Fibroblast of peridontal ligament (primary cell): ENCODE data around the gene STRIT1.
A peak's percentile ranks its signal among the peaks of the same experiment; 100 is the strongest.

Experiments
- DNase-seq: peaks from one replicate; pipeline ENCODE4 v3.0.0-alpha.2; 2010; ENCODE audit errors: extremely low read depth

STRIT1 gene

GRCh38 chr3:155293516-155293915, at the start of gene STRIT1:
STRIT1 (minus strand) TSS chr3:155293683.
- no peak for DNase-seq

DNA sequence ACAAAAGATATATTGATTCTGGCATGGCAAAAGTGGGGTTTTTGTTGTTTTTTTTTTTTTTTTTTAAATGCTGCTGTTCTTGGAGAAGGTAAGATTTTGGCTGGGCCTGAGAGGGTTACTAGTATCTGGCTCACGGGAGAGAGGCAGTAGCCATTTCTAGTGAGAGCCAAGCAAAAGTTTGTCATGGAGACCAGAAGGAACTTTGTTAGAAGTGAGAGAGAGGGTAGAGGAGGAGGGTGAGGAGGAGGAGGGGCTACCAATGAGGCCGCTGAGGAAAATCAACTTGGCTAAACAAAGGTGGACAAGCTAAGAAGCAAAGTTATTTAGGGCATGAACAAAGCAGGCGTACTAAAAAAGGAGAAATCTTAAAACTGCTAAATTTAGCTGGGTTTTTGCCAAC, 48.9 kb upstream of the STRIT1 start:
- DNase-seq, result no peak

- DNase-seq, result peak; percentile 57
These were observed 45.6 kb upstream of the STRIT1 start for GRCh38 chr3:155339052-155339451.

DNA sequence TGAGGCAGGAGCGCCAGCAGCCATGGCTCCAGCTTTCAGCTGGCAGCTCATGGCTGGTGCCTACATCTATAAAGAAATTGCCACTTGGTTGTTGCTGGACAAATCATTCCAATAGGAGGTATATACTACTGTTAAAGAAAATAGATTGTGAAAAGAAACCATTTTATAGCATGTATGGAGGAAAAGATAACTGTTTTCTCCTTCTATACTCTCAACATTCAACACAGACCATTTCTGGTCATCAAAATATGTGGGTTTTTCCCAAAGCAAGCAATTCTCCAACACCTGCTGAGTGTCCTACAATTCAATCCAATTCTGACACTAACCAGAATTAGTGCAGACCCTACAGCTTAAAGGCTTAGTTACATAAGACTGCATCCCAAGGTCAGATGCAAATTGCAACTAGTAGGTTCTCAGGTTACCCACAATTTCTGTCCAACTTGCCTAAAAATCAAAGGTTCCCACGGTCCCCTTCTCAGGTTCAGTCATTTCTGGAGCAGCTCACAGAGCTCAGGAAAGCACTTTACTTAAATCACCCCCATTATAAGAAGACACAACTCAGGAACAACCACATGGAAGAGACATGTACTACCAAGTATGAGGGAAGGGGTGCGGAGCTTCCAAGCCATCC, 42.4 kb upstream of the STRIT1 start:
- no peak for DNase-seq

- no peak for DNase-seq
These were observed 41.6 kb upstream of the STRIT1 start for GRCh38 chr3:155334914-155335723.

- DNase-seq, result no peak
These were observed 40.9 kb upstream of the STRIT1 start for GRCh38 chr3:155334215-155334913.

GRCh38 chr3:155332716-155333115, 39.2 kb upstream of the STRIT1 start:
- DNase-seq, result no peak

- no peak for DNase-seq
These were observed 37.6 kb upstream of the STRIT1 start for GRCh38 chr3:155331078-155331477.

DNA sequence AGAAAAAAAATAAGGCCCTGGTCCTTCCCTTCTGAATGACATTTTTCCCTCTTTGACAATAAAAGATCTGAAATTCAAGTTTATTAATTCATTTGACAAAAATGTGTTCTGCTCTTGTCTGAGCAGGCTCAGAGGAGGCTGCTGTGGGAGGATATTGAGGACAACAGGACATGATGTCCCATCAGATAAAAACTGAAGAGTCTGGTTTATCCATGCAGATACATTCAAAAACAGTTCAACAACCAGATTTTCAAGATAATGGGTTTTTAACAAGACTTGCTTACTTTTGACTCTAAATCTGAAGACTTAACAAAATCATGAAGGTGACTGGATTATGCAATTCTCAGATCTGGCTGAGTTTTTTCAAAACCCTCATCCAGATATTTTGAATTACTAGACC, 36.9 kb upstream of the STRIT1 start:
- DNase-seq, result no peak

DNA sequence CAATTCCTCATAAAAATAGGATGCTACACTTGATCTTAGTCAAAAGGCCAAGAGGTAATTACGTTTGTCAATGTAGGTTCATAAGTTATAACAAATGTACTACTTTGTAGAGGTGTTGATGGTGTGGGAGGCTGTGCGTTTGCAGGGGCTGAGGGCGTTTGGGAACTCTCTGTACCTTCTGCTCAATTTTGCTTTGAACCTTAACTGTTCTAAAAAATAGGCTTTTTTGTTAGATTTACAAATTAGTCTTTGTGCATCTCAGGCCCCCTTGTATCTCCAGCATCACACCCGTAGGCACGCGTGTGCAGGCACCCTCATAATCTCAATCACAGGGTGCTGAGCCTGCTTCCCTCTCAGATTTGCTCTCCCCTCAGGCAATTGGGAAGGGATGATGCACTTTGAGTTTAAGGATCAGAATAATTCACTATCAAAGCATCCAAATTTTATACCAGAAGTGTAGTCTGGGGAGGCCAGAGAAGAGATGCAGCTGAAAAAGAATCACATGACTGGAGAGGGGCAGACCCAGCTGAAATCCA, 36.1 kb upstream of the STRIT1 start:
- DNase-seq, result no peak

- no peak for DNase-seq
These were observed 34.4 kb upstream of the STRIT1 start for GRCh38 chr3:155327871-155328270.

GRCh38 chr3:155327430-155327829, 33.9 kb upstream of the STRIT1 start:
- DNase-seq, result no peak

DNA sequence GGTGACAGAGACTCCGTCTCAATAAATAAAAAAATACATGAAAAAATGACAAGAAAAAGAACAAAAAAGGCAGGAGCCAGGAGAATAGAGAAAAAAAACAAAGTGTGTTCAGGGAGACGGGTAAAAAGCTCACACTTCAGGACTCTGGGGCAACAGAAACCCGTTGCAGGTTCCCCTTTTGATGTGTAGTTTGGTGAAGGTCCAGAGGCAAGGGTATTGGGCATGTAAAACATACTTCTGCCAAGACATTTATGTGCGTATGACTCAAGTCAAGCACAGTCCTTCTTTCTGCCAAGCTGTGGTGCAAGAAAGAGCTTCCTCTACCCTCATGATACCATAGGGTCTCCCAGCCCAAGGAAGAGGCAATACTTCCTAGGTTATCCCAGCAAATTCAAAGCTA, 33.4 kb upstream of the STRIT1 start:
- no peak for DNase-seq

- no peak for DNase-seq
These were observed 32.8 kb upstream of the STRIT1 start for GRCh38 chr3:155326244-155326643.

DNA sequence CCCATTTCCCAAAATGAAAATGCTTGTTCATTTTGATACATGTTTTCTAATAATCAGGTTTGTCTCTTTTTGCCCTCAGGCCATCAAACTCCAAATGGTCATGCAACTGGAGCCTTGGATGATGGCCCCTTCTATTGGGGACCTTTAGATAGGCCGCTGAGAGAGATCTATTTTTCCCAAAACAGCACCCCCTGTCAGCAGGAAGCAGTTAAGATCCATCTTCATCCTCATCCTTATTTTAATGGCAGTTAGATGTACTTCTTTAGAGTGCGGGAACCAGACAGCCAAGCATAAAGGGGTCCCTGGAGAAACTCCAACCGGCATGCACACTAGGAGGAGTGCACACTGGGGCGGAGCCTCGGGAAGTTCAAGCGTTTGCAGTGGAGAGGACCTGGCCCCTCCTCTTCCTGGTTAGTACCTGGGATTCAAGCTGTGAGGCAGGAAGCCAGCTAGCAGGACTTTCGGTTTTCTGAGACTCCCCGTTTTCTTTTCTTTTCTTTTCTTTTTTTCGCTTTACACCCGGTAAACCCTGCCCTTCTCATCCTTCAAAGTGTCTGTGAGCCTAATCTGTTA, 31.9 kb upstream of the STRIT1 start:
- no peak for DNase-seq

DNA sequence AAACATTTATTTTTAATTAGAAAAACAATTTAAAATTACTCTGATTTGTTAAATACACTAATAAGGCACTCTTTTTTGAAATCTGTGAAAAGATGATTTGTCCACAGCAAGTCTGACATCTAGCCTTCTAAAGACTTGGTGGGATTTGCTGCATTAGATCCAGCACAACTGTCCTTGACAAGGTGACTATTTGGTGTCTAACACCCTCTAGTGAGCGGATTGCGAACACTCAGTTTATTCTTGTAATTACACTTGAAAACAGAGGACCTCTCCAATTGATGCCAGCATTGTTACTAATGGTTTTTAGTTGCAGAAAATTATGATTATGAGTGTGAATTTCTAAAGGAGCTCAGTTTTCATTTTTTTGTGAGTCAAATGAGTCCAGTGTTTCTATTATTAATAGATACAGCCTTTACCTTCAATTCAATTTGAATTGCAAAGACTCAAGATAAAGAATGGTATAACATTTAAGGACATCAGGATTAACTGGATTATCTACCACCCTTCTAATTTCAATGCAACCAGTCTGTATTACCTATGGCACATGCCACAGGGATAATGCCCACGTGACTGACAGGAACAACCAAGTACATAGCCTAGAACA, 29.7 kb upstream of the STRIT1 start:
- DNase-seq, result peak; percentile 94

- peak; percentile 78 for DNase-seq
These were observed 27.9 kb upstream of the STRIT1 start for GRCh38 chr3:155321418-155321817.

- DNase-seq, result no peak
These were observed 27.5 kb upstream of the STRIT1 start for GRCh38 chr3:155320934-155321333.

GRCh38 chr3:155318740-155319139, 25.3 kb upstream of the STRIT1 start:
- DNase-seq, result no peak

DNA sequence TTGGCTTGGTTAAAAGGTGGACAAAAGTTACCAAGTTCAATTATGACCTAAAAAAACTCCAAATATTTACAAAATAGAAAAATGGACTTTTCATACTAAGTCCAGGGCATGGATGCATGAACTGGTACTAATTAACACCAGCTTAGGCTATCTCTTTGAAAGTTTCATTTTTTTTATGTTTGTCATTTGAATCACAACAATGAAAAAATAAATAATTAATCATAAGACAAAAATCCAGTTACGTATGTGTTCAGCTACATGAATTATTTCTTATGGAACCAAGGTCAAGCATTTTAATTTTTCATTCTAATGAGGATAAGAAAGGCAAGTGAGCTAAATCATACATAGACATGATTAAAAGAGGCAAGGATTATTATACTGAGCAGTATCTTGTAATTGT, 23.7 kb upstream of the STRIT1 start:
- no peak for DNase-seq

- no peak for DNase-seq
These were observed 22.9 kb upstream of the STRIT1 start for GRCh38 chr3:155316426-155316825.

DNA sequence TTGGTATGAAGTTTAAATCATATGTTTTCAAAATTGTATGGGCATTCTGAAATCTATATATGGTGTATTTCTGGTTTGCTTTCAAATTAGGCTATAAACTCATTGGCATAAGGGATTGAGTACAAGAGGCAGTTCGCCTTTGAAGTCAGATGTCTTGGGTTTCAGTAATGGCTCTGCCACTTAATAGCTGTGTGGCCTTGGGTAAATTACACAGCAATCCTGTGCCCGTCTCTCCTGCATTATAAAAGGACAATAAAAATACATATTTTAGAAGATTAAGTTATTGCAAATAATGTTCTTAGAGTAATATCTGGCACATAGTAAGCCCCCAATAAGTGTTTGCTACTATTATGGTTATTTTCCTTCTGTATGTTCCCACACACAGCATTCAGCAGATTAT, 20.4 kb upstream of the STRIT1 start:
- DNase-seq, result no peak
